PC-3 (cell line): ENCODE measurements around the gene HLTF.

ENCODE experiments used
- CTCF ChIP-seq: fragments of 300-600 bp; sonication (generic); conservative IDR thresholded peaks from 2 replicates; pipeline ENCODE4 v1.5.1; 2017; ENCODE audit warnings: antibody characterized with exemption, low read depth, mild to moderate bottlenecking, low read length
- EZH2 ChIP-seq: fragments of 300-600 bp; sonication (generic); IDR thresholded peaks from one replicate; pipeline ENCODE4 v1.6.1; 2017; ENCODE audit warnings: antibody characterized with exemption, mild to moderate bottlenecking, low read length; ENCODE audit not compliant: unreplicated experiment
- EZH2phosphoT487 ChIP-seq: fragments of 300-600 bp; sonication (generic); IDR thresholded peaks from 2 replicates; pipeline ENCODE4 v1.6.1; 2018; ENCODE audit warnings: mild to moderate bottlenecking, antibody characterized with exemption, low read length, borderline replicate concordance

DNA sequence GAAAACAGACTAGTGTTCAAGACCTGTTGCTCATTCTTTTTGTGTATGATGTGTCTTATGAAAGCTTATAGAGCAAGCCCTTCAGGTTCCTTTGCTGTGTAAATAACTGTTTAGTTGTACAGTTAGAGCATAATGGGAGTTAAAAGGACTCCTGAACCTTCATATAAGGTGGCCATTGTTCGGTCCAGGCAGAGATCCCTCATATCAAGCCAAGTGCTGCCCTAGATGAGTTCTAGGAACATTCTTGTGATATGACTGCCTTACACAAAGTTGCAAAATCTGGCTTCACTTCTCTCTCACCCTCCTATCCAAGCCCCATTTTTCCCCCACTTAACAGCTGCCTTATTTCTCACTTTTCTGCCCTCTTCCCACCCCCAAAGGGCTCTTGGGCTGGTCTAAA, 68.1 kb downstream of the HLTF start:
- TF ChIP-seq EZH2 = no peak
- no peak for TF ChIP-seq CTCF
- no peak for TF ChIP-seq EZH2phosphoT487
